ENCODE data around the gene RND3. TPM values are rescaled to one million over a fixed set of nuclear protein-coding genes. Genes with fewer than 3 reads are reported as not detected.
A peak's percentile ranks its signal among the peaks of the same experiment; 100 is the strongest.

RND3 gene
- 10 to 100 TPM; 43.5 to 55.5 (median 50.0) TPM for polyA plus RNA-seq (ENCODE audit: insufficient read length in 4 of 4)

- peak; percentile 89 to 97 (median 93) for DNase-seq (ENCODE audit: low read depth in 4 of 4, low spot score in 2 of 4)
Observed at GRCh38 chr2:150487537-150488429, at the start of gene RND3. Gene RND3 (minus strand): TSS chr2:150487667. CDS start chr2:150487417, 250 bp downstream.

GRCh38 chr2:150535176-150535575, 47.7 kb upstream of the RND3 start:
- DNase-seq (ENCODE audit: low read depth in 4 of 4, low spot score in 2 of 4): no peak

DNA sequence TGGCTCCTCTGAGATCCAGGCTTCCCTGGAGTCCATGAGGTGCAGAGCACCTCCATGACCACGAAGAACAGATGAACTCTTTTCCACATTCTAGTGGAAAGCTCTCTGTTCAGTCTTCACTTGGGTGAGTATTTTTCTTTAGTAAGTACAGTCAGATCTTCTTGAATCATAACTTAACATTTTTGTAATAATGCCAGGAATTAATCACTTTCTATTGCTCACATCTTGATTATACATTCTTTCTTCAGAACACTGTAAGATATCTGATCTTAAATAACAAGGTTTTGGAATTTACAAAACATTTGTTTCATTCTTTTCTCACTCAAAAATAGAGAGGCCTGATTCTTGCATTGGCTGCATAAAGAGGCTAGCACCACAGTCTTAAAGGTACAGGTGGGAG, 45.4 kb upstream of the RND3 start:
- no peak for DNase-seq (ENCODE audit: low read depth in 4 of 4, low spot score in 2 of 4)

- no peak for DNase-seq (ENCODE audit: low read depth in 4 of 4, low spot score in 2 of 4)
Observed at GRCh38 chr2:150532020-150532419, 44.6 kb upstream of the RND3 start.

DNA sequence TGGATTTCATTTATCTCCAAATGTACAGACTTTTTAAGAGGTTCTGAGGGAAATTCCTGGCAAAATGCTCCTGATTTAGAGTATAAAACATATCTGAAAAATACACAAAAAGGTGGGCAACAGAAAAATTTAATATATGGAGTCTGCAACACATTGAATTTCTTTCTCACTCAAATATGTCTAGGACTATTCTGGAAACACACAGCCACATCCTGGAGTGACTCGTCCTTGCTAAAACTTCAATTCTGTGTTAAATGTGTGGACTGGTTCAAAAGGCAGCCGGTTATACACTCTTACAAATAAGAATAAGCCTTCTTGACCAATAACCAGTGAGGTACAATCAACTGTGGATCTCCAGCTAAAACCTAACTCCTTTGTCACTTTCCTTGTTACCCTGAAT, 44.1 kb upstream of the RND3 start:
- no peak for DNase-seq (ENCODE audit: low read depth in 4 of 4, low spot score in 2 of 4)

DNA sequence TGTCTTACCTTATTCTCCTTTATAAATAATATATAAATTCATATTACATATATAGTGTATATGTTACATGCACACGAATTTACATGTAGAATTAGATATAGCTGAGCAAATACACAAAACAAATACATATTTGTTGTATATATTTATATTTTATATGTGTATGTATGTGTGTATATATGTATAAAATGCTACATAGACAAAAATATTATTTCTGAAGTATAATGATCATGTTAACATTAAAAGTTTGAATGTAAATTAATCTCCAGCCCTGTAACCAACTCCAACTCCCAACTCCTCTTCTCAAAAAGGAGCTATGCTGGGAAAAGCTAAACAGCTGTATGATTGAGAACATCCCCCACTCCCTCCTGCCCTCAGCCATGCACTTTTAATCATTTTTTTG, 42.7 kb upstream of the RND3 start:
- no peak for DNase-seq (ENCODE audit: low read depth in 4 of 4, low spot score in 2 of 4)

DNA sequence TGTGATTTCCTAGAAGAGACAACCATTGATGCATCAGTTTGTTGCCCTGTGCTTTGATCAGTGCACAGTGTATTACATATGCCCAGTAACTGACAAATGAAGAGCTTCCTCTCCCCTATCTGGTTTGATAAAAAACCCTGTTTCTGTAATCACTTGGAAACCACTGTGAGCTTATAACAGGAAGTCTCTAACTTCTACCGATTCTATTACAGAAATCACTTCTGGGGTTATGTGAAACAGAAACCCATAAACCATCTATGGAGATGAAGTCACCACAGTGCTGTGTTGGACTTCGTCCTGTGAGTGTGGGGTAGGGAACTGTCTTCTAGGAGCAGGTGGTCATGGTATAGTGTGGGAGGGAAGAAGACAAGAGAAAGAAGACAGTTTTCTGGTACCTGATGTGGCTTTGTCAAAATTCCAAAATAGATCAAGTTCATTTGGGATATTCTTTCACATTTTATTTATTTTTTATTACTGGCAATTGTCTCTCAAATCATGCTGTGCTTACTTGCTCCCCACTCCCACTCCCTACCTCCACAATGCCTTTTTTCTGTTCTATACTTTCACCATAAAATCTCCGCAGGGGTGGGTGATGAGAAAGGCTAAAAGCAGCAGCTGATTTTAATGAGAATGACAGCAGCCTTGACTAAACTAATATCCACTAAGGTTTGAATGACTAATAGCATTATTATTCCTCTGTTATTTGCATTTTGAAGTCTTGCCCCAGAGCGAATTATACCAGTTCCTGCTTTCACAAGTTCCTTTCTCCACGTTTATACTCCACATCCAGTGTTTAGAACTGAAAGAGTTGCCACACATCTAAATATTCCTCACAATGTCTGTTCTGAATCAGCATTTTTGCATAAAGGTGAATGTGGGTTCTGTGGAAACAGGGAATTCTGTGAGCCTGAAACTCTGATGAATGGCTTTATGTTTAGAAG, 41.7 kb upstream of the RND3 start:
- DNase-seq (ENCODE audit: low read depth in 4 of 4, low spot score in 2 of 4): no peak

- no peak for DNase-seq (ENCODE audit: low read depth in 4 of 4, low spot score in 2 of 4)
Observed at GRCh38 chr2:150526827-150527226, 39.4 kb upstream of the RND3 start.

GRCh38 chr2:150526006-150526405, 38.5 kb upstream of the RND3 start:
- DNase-seq (ENCODE audit: low read depth in 4 of 4, low spot score in 2 of 4): no peak

DNA sequence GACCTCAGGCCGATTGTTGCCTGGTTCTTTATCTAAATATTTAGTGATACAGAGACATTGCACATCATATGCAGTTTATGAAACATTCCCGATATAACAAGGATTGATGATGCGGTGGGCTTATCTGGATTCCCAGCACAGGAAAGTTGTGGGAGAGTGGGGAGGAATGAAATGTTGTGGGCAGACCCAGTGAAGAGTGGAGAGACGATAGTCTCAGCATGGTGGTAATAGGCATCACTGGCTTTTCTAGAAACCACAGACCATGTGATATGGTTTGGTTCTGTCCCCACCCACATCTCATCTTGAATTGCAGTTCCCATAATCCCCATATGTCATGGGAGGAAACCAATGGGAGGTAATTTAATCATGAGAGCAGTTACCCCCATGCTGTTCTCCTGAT, 34.8 kb upstream of the RND3 start:
- DNase-seq (ENCODE audit: low read depth in 4 of 4, low spot score in 2 of 4): no peak

GRCh38 chr2:150520887-150521664, 33.6 kb upstream of the RND3 start:
- DNase-seq (ENCODE audit: low read depth in 4 of 4, low spot score in 2 of 4): no peak

DNA sequence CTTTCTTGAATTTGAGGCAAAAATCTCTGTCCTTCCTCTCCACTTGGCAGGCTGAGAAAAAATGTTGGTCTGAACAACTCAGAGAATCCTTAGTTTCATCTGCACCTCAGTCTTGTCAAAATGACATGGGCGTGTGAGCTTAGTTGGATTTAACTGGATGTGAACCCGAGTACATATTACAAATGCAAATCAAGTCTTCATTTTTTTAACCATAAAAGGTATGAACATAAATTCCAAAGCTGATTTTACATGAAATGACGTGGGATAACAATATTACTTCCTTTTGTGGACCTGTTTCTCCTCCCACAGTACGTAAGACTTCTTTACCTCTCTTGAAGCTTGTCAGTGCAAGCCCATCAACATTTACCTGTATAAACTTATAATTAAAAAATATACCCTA, 32.6 kb upstream of the RND3 start:
- DNase-seq (ENCODE audit: low read depth in 4 of 4, low spot score in 2 of 4): no peak

GRCh38 chr2:150517951-150518680, 30.6 kb upstream of the RND3 start:
- no peak for DNase-seq (ENCODE audit: low read depth in 4 of 4, low spot score in 2 of 4)

DNA sequence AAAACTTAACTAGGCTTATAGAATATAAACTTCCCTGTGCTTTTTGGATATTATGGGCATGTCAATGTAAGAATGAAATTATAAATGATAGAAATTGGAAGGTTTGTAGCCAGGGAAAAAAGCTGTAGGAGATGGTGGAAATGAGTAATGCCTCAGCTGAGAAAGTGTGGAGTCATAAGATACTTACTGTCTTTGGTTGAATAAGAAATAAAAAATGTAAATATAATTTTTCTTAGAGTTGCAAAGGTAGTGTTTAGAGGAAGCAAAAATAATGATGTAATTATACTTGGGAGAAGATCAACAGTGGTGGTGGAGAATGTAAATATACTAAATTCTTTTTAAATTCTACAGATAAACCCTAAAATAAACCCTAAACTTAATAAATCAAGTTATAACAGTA, 26.2 kb upstream of the RND3 start:
- DNase-seq (ENCODE audit: low read depth in 4 of 4, low spot score in 2 of 4): no peak

GRCh38 chr2:150508497-150509137, 21.1 kb upstream of the RND3 start:
- no peak for DNase-seq (ENCODE audit: low read depth in 4 of 4, low spot score in 2 of 4)

DNA sequence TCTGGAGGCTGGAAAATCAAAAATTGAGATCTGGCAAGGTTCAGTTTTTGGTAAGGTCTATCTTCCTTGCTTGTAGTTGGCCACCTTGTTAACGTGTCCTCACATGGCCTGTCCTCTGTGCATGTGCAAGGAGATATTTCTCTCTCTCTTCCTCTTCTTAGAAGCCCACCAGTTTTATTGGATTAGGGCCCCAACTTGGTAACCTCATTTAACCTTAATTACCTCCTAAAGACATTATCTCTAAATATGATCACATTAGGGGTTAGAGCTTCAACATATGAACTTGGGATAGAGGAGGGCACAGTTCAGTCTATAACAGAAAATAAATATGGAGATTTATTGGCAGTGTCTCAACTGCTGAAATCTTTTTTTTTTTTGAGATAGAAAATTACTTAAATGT, 19.6 kb upstream of the RND3 start:
- no peak for DNase-seq (ENCODE audit: low read depth in 4 of 4, low spot score in 2 of 4)

- DNase-seq (ENCODE audit: low read depth in 4 of 4, low spot score in 2 of 4): no peak
Observed at GRCh38 chr2:150505178-150505577, 17.7 kb upstream of the RND3 start.

- DNase-seq (ENCODE audit: low read depth in 4 of 4, low spot score in 2 of 4): no peak
Observed at GRCh38 chr2:150495993-150496627, 8.6 kb upstream of the RND3 start.

GRCh38 chr2:150495001-150495400, 7.5 kb upstream of the RND3 start:
- DNase-seq (ENCODE audit: low read depth in 4 of 4, low spot score in 2 of 4): no peak

Measured in left renal cortex interstitium (tissue), 4 donors.